SK-N-SH treated with all-trans-retinoic acid at 6 μM for 48 hours (cell line): ENCODE data around the gene RAB21.

Experiments used
- ARNTL ChIP-seq: fragments of 450-650 bp; formaldehyde crosslinking; IDR thresholded peaks from 2 replicates; pipeline ENCODE4 v1.5.0; 2020; ENCODE audit warnings: low read depth, mild to moderate bottlenecking, moderate library complexity, borderline replicate concordance
- TCF4 ChIP-seq: fragments of 250-450 bp; sonication (Bioruptor Pico); IDR thresholded peaks from 2 replicates; pipeline ENCODE4 v1.8.0; 2021; ENCODE audit warnings: mild to moderate bottlenecking, moderate library complexity, borderline replicate concordance
- ZC3H10 ChIP-seq: fragments of 250-450 bp; sonication (Bioruptor Pico); IDR thresholded peaks from 2 replicates; pipeline ENCODE4 v1.5.1; 2021; ENCODE audit warnings: mild to moderate bottlenecking, moderate library complexity
- ZNF8 ChIP-seq: fragments of 450-650 bp; formaldehyde crosslinking; IDR thresholded peaks from 2 replicates; pipeline ENCODE4 v1.5.0; 2020; ENCODE audit warnings: mild to moderate bottlenecking, moderate library complexity
- TF ChIP-seq, protein P1 (sequence below): fragments of 250-450 bp; sonication (Bioruptor Pico); IDR thresholded peaks from 2 replicates; pipeline ENCODE4 v1.5.1; 2020; ENCODE audit warnings: low read depth, mild to moderate bottlenecking, moderate library complexity

DNA sequence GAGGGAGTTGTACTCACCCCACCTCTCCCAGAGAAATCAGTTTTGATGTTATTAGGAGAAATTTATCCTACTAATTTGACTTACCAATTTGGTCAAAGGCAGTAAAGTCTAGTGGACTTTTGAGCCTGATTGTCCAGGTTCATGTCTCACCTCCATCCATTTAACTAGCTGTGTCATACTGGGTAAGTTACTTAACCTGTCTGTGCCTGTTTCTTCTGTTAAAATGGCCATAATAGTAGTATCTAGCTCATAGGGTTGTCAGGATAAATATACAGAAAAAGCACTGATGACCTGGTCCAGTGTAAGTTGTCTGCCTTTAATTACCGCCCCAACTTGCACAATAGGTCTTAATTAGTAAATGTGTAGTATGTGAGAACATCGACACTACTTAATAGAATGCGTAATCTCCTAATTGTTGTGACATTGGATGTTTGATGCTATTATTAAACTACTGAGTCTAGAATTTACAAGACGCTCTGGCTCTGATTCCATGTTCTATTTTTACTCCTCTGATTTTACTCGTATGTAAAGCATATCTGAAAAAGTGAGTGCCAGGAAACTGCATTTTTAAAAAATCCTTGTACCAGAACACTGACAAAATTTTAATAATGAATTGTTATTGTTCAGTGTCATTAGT lies 1.5 kb downstream of the RAB21 start:
- TF ChIP-seq, protein P1, sequence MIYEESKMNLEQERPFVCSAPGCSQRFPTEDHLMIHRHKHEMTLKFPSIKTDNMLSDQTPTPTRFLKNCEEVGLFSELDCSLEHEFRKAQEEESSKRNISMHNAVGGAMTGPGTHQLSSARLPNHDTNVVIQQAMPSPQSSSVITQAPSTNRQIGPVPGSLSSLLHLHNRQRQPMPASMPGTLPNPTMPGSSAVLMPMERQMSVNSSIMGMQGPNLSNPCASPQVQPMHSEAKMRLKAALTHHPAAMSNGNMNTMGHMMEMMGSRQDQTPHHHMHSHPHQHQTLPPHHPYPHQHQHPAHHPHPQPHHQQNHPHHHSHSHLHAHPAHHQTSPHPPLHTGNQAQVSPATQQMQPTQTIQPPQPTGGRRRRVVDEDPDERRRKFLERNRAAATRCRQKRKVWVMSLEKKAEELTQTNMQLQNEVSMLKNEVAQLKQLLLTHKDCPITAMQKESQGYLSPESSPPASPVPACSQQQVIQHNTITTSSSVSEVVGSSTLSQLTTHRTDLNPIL (CRISPR knock-in tag): no peak
- no peak for TF ChIP-seq TCF4 (CRISPR knock-in tag)
- no peak for TF ChIP-seq ZC3H10
- no peak for TF ChIP-seq ARNTL (CRISPR knock-in tag)
- TF ChIP-seq ZNF8 (CRISPR knock-in tag): no peak
